Activated B cell treated with CpG ODN at 0.5 μM for 24 hours (primary cell): ENCODE results near the gene TEAD1. TPM values are rescaled to one million over a fixed set of nuclear protein-coding genes. Genes with fewer than 3 reads are reported as not detected.

Source experiments
- ATAC-seq: fragments of 200-7000 bp; cut with Tn5 transposase; one replicate; pipeline ENCODE4 v1.10.0; 2021; ENCODE audit warnings: low read depth, mild to moderate bottlenecking, moderate library complexity
- CTCF ChIA-PET: fragments of 350-600 bp; sonication (Branson Sonifier 250); formaldehyde crosslinking; loops from one replicate; lab custom pipeline; 2021; ENCODE audit warnings: antibody characterized with exemption; lab: Charles Lee
- POLR2A ChIA-PET: fragments of 350-600 bp; sonication (Branson Sonifier 250); formaldehyde crosslinking; loops from one replicate; lab custom pipeline; 2021; ENCODE audit warnings: antibody characterized with exemption; lab: Charles Lee
- DNase-seq: peaks from one replicate; pipeline ENCODE4 v3.0.0; 2022
- H3K27ac Mint-ChIP-seq: one replicate; pipeline ENCODE4 v1.8.0; 2020; ENCODE audit warnings: mixed read lengths
- H3K27me3 Mint-ChIP-seq: one replicate; pipeline ENCODE4 v1.8.0; 2021; ENCODE audit warnings: mixed read lengths
- H3K36me3 Mint-ChIP-seq: one replicate; pipeline ENCODE4 v1.8.0; 2021; ENCODE audit warnings: low read depth, mixed read lengths
- H3K4me1 Mint-ChIP-seq: one replicate; pipeline ENCODE4 v1.8.0; 2021; ENCODE audit warnings: mixed read lengths
- H3K4me3 Mint-ChIP-seq: one replicate; pipeline ENCODE4 v1.8.0; 2020; ENCODE audit warnings: mild to moderate bottlenecking, mixed read lengths
- H3K9me3 Mint-ChIP-seq: one replicate; pipeline ENCODE4 v1.8.0; 2020; ENCODE audit warnings: mixed read lengths
- intact Hi-C: fragments of 100-400 bp; cut with micrococcal nuclease; formaldehyde crosslinking; loops from one replicate; pipeline ENCODE4 v1.15.1; 2024
- total RNA-seq: library from RNA; stranded (reverse); gene quantifications from 2 replicates; pipeline ENCODE4 v1.2.3, GENCODE V29; 2022
- TF ChIP-seq, protein P1 (sequence below): fragments of 200-600 bp; IDR thresholded peaks from one replicate; pipeline ENCODE4 v1.8.0; 2022; ENCODE audit warnings: antibody characterized with exemption, mild to moderate bottlenecking

Gene TEAD1
- total RNA-seq, 1 donor from 2014 or later = 0.07 TPM

- Mint-ChIP-seq H3K27ac (no peak overlapping the region), H3K4me3 (no peak overlapping the region), H3K27me3 (no peaks in the 10 kb centered on the region), H3K36me3 (no peaks in the 10 kb centered on the region), H3K9me3 (no peaks in the 10 kb centered on the region), H3K4me1 (no peaks in the 10 kb centered on the region)
- DNase-seq (no peak), ATAC-seq (no peak)
- ChIA-PET CTCF (no interaction called here), POLR2A (no interaction called here)
- intact Hi-C loops = no loop called here
- TF ChIP-seq, protein P1, sequence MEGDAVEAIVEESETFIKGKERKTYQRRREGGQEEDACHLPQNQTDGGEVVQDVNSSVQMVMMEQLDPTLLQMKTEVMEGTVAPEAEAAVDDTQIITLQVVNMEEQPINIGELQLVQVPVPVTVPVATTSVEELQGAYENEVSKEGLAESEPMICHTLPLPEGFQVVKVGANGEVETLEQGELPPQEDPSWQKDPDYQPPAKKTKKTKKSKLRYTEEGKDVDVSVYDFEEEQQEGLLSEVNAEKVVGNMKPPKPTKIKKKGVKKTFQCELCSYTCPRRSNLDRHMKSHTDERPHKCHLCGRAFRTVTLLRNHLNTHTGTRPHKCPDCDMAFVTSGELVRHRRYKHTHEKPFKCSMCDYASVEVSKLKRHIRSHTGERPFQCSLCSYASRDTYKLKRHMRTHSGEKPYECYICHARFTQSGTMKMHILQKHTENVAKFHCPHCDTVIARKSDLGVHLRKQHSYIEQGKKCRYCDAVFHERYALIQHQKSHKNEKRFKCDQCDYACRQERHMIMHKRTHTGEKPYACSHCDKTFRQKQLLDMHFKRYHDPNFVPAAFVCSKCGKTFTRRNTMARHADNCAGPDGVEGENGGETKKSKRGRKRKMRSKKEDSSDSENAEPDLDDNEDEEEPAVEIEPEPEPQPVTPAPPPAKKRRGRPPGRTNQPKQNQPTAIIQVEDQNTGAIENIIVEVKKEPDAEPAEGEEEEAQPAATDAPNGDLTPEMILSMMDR = no peak
Observed at GRCh38 chr11:12793506-12793905, 119.3 kb downstream of the TEAD1 start.

DNA sequence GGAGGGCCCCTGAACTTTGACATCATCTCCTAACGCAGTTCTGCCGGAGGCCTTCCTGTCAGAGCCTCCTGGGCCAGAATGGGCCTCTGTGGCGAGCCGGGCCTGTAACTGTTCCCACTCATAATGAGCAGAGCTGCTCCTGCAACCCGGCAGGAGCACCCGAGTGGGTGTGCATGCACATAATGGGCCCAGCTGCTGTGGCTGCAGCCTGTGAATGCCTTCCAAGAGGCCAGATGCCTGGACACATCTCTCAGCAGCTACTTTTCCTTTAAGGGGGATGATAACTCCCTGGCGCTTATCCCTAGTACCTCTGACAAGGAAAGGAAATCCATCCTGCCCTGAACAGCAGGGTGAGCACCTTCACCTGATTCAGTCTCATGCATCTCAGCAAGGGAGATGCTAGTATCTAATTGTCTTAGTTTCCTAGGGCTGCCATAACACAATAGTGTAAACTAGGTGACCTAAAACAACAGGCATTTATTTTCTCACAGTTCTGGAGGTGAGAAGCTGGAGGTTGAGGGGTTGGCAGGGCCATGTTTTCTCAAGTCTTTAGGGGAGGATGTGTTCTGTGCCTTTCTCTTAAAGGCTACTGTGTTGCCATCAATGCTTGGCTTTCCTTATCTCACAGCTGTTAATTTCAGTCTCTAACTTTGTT is 120.5 kb downstream of the TEAD1 start:
- Mint-ChIP-seq H3K4me1 (no peaks in the 10 kb centered on the region), H3K27me3 (peaks cover under 1% of the 10 kb centered on the region)
- TF ChIP-seq, protein P1 = no peak

GRCh38 chr11:12797996-12798395 is 123.8 kb downstream of the TEAD1 start:
- no peaks in the 10 kb centered on the region for H3K9me3 Mint-ChIP-seq
- H3K27ac Mint-ChIP-seq = no peak overlapping the region
- no peaks in the 10 kb centered on the region for H3K4me1 Mint-ChIP-seq
- POLR2A ChIA-PET = no interaction called here
- CTCF ChIA-PET = no interaction called here
- no peak overlapping the region for H3K4me3 Mint-ChIP-seq
- intact Hi-C loops = no loop called here
- ATAC-seq = no peak
- no peak for DNase-seq
- no peaks in the 10 kb centered on the region for H3K36me3 Mint-ChIP-seq
- TF ChIP-seq, protein P1 = no peak
- peaks cover 11% of the 10 kb centered on the region for H3K27me3 Mint-ChIP-seq

More for the DNA sequence above, 120.5 kb downstream of the TEAD1 start:
- H3K4me3 Mint-ChIP-seq = no peak overlapping the region
- H3K36me3 Mint-ChIP-seq = no peaks in the 10 kb centered on the region
- no peak overlapping the region for H3K27ac Mint-ChIP-seq
- intact Hi-C loops = no loop called here
- ATAC-seq (no peak), DNase-seq (no peak)
- POLR2A ChIA-PET = no interaction called here
- no peaks in the 10 kb centered on the region for H3K9me3 Mint-ChIP-seq
- CTCF ChIA-PET = no interaction called here

GRCh38 chr11:12798609-12799011 is 124.4 kb downstream of the TEAD1 start:
- no peaks in the 10 kb centered on the region for H3K36me3 Mint-ChIP-seq
- no peaks in the 10 kb centered on the region for H3K4me1 Mint-ChIP-seq

GRCh38 chr11:12799334-12799835 is 125.2 kb downstream of the TEAD1 start:
- ChIA-PET POLR2A (no interaction called here), CTCF (no interaction called here)
- TF ChIP-seq, protein P1 = no peak
- H3K9me3 Mint-ChIP-seq = no peaks in the 10 kb centered on the region
- no peak for ATAC-seq
- H3K36me3 Mint-ChIP-seq = no peaks in the 10 kb centered on the region
- DNase-seq = no peak
- intact Hi-C loops = no loop called here
- no peaks in the 10 kb centered on the region for H3K4me1 Mint-ChIP-seq
- peaks cover 14% of the 10 kb centered on the region for H3K27me3 Mint-ChIP-seq
- no peak overlapping the region for H3K4me3 Mint-ChIP-seq
- H3K27ac Mint-ChIP-seq = no peak overlapping the region

More at GRCh38 chr11:12798609-12799011, 124.4 kb downstream of the TEAD1 start:
- TF ChIP-seq, protein P1 = no peak
- Mint-ChIP-seq H3K27ac (no peak overlapping the region), H3K9me3 (no peaks in the 10 kb centered on the region), H3K27me3 (peaks cover 14% of the 10 kb centered on the region), H3K4me3 (no peak overlapping the region)
- no peak for DNase-seq
- ChIA-PET POLR2A (no interaction called here), CTCF (no interaction called here)
- ATAC-seq = no peak
- intact Hi-C loops = no loop called here
